SHP77 (cell line): ENCODE results near the gene CCDC68.
"Not testable (repeated sequence)": the region's sequence is repeated elsewhere in the genome, so short reads cannot be mapped to it uniquely, and the experiment has no call there.

Experiments
- DNase-seq, 2 experiments: peaks; one replicate each; lab custom pipeline; 2025; lab: John Stamatoyannopoulos, UW

Gene CCDC68

DNA sequence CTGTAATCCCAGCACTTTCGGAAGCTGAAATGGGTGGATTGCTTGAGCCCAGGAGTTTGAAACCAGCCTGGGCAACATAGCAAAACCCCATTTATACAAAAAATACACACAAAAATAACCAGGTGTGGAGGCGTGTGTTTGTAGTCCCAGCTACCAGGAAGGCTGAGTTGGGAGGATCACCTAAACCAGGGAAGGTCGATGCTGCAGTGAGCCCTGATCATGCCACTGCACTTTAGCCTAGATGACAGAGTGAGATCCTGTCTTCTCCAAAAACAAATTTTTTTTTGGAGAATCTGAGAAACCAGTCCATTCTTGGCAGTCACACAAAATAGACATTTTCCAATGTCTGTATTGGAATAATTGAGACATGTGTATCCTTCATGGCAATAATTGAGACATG lies 84.2 kb downstream of the CCDC68 start:
- DNase-seq = no peak

DNA sequence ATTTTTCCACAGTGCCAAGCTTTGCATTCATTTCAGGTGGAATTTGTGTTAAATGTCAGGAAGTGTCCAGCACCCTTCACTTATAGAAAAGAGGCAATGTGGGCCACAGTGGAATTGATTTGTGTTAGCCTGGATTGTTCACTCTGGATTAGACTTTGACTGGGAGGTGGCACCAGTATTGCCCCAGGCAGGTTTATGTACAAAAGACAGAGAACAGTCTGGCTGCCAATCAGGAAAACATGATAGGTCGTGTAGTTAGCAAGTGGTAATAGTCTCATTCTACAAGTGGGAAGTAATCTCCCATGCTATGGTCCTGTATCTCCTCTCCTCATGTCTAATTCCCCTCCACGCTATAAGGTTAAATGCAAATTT lies 85.4 kb downstream of the CCDC68 start:
- no peak for DNase-seq

DNA sequence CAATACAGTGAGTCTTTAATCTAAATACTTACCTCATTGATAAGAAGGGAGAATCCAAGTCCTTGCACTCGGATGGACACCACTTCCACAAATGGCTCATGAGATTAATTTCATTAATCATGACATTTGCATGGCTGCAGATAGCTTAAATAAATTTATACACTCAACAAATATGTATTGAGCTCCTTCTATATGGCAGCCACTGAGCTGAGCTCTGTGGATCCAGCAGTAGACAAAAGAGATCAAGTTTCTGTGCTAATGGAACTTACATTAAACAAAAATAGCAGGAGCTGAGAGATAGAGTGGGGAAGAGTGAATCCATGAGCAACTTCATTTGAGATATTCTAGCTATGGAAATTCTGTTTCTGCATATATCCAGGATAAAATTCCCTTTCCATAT lies 86.6 kb downstream of the CCDC68 start:
- DNase-seq = no peak

DNA sequence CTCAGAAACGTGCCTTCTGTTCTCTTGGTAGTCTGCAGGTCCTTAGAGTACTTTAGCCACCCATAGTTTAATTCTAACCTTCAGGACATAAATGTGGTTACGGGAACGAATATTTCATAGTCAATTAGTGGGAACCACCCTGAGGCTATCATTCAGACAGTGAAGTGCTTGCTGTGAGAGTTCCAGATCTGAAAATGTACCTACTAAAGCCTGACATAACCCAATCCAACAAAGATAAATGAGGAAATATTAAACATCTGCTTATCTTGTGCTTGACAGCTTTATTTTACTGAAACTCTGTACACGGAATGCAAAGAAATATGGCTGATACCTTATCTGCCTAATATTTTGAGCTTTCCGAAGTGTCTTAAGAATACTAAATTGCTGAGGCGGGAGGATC lies 88.0 kb downstream of the CCDC68 start:
- DNase-seq = no peak

DNA sequence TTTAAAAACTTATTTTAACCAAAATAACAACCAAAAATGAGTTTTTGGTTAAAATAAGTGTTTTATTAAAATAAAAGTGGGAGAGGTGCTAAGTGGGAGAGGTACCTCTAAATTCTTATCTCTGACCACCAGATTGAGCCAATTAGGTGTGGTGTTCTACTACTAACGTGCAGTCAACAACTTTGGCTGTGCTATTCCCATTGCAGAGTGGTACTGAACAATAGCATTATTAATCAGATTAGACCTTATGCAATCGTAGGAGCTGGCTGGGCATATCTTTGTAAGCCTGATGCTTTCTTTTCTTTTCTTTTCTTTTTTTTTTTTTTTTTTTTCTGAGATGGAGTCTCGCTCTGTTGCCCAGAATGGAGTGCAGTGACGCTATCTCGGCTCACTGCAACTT lies 92.1 kb downstream of the CCDC68 start:
- no peak for DNase-seq

GRCh38 chr18:54860941-54861340 lies 98.3 kb downstream of the CCDC68 start:
- DNase-seq = no peak

- no peak for DNase-seq
Measured at GRCh38 chr18:54859667-54860421, 99.4 kb downstream of the CCDC68 start.

- DNase-seq = no peak
Measured at GRCh38 chr18:54857499-54857898, 101.8 kb downstream of the CCDC68 start.

DNA sequence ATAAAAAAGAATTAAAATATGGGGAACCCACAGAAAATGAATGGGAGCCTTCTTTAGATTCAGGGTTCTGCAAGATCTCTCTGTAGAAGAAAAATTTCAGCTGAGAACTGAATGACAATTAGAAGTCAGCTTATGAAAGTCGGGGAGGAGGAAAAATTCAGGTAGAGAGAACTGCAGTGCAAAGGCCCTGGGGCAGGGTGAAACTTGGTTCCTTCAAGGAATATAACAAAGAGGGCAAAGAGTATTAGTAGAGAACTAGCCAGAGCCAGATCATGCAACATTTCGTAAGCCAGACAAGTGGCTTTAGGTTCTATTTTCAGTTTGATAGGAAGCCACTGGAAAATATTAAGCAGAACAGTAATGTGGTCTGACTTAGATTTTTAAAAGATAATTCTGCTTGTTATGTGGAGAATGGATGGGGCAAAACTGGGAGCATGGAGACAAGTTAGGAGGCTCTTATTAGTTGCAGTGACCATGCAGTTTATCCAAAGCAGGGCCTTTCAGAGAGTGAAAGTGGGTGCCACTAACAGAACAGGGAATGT lies 103.1 kb downstream of the CCDC68 start:
- DNase-seq = no peak

DNA sequence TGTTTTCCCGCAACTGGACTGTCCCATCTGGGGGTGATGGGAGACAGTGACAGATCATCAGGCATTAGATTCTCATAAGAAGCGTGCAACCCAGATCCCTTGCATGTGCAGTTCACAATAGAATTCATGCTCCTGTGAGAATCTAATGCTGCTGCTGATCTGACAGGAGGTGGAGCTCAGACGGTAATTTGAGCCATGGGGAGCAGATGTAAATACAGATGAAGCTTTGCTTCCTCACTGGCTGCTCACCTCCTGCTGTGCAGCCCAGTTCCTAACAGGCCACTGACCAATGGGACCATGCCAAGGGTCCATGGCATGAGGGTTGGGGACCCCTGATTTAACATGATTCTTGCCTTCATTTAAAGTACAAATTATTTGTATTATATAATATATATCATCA lies 104.2 kb downstream of the CCDC68 start:
- not testable (repeated sequence) for DNase-seq

DNA sequence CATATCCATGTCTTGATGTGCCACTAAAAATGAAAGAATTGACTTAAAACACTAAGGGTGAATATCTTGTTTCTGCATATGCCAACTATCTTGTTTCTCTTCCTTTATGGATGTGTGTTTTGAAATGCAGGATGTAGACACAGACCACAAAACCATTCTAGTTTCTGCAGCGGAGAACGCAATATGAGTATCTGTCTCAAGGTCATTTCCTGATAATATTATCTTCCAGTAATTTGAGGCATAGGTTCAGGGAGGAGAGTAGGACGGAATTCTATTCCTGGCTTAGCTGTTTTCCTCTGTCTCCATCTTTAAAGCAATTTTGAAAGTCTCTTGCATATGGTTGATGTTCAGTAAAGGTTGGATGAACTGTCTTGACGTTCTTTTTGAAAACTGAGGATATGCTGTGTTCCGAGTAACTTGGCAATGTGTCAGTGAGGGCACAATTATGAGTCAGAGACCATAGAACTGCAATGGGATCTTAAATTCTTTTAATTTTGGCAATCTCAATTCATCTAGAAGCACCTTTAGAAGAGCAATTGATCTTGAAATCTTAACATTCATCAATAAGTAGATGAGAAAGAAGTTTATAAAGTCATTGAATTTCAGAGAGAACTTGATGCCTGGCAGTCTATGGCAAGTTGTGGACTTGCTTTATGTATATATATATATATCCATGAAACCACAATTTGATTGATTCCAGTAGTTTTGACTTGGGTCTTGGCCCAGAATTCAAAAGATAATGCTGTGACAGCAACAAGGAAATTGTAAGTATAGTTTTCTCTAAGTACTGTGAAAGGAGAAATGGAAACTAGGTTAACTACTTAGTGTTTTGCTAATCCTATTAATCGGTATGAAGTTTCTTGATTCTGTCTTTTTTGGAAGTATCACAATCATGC lies 106.2 kb downstream of the CCDC68 start:
- DNase-seq = no peak
